HG02623 (cell line): ENCODE results near the gene MGAT5B.

ENCODE experiments used
- ATAC-seq: cut with Tn5 transposase; IDR thresholded peaks from one replicate; pipeline ENCODE4 v1.9.1; 2021; ENCODE audit warnings: moderate library complexity; ENCODE audit not compliant: unreplicated experiment

MGAT5B gene

GRCh38 chr17:76924345-76925342 is 56.4 kb downstream of the MGAT5B start:
- ATAC-seq = no peak

GRCh38 chr17:76925441-76925891 is 57.3 kb downstream of the MGAT5B start:
- ATAC-seq = no peak

DNA sequence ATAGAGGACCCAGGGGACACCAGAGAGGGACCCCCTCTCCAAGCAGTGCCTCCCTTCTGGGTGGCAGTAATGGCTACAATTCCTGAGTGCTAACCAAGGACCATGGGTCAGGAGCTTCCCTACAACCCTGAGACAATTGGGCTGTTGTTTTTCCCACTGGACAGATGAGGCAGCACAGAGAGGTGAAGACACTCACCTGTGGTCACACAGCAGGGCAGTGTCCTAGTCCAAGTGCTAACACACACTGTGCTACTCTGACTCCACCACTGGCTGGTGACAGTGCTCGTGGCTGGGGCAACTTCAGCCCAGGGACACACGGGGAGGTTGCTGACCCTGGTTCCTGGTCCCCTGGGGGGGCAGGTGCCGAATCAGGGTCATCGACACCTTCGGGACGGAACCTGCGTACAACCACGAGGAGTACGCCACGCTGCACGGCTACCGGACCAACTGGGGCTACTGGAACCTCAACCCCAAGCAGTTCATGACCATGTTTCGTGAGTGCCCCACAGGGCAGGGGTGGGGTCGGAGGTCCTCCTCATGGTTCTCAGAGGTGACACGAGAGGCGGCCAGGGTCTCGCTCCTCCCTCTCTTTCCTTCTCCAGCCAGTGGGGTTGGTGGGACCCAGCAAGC is 58.1 kb downstream of the MGAT5B start:
- ATAC-seq = no peak

DNA sequence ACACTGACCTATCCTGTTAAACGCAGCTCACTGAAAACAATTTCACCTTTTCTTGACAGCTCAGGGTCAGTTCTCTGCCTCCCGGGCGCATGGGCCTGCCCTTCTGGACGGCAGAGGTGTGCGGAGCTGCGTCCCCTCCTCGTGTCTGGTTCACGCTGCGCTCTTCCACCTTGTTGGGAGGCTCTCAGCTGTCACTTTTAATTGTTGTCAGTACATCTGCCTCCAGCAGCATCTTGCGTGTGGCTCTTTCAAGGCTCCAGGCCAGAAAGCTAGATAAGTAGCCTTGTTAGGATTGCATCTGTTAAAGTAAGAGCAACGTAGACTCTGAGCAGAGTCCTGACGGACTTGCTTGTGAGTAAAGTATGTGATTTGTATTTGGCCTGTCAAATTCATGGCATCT is 59.4 kb downstream of the MGAT5B start:
- ATAC-seq = no peak

GRCh38 chr17:76927982-76928381 is 59.8 kb downstream of the MGAT5B start:
- no peak for ATAC-seq

DNA sequence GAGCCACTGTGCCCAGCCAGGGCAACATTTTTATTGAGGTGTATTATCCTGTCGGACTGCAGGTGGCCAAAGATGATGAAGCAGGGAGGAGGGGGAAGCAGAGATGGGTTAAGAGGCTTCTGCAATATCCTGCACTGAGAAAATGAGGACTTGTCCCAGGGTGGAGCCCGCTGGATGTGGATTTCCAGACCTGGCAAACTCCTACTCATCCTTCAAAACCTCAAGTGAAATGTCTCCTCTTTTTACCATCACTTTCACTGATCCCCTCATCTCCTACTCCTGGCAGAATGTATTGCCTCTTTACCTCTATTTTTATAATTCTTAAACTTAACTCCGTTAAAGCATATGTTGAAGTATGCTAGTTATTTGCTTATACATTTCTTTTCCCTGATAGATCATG is 60.9 kb downstream of the MGAT5B start:
- ATAC-seq = no peak

- ATAC-seq = no peak
These were observed 61.4 kb downstream of the MGAT5B start for GRCh38 chr17:76929601-76930000.

DNA sequence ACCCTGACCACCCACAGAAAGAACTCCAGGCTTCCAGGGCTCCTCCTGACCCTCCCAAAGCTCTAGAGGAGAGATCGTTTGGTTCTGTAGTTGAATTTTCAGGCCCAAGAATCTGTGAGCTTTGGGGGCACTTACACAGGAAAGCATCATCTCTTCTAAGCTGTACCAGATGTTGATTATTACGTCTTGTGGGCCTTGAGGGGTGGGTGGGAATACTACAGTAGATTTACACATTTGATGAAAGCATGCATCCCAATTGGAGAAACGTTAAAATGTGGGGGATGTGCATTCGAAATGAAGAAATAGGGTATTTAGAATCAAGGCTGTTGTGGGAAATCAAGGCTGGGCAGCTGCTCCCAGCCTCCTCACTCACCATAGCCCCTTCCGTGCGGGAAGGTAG is 61.9 kb downstream of the MGAT5B start:
- no peak for ATAC-seq

DNA sequence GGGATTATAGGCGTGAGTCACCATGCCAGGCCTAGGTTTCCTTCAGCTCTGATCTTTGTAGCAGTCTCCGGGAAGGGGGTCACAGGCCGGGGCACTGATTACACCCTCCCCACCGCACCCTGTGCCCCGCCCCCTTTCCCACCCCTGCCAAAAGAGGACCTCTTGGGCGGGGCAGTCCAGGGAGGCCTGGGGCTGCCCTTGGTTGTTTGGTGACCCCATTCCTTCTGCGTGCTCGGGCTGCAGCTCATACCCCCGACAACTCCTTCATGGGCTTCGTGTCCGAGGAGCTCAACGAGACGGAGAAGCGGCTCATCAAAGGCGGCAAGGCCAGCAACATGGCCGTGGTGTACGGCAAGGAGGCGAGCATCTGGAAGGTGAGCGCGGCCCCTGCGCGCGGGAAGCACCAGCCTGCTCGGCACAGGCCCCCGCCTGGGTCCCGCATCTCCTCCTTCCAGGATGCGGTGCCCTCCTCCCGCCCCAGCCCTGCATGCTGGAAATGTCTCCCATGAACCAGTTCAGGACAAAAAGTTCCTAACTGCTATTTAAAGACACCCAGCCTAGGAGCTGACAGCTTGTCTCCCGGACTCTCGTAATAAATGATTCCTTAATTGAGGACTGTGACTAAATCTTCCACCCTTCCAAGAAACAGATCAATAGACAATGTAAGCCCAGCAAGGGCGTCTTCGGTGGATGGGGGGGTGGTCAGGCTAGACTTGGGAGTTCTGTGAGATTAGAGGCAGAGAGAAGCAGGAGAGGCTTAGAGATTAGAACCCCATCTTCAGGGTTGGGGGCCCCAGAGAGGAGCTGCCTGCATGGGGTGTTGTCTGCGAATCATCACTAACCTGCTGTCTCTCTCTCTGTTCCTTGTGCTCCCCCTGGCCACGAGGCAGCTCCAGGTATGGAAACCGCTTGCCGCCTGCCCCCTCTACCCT is 64.5 kb downstream of the MGAT5B start:
- no peak for ATAC-seq

DNA sequence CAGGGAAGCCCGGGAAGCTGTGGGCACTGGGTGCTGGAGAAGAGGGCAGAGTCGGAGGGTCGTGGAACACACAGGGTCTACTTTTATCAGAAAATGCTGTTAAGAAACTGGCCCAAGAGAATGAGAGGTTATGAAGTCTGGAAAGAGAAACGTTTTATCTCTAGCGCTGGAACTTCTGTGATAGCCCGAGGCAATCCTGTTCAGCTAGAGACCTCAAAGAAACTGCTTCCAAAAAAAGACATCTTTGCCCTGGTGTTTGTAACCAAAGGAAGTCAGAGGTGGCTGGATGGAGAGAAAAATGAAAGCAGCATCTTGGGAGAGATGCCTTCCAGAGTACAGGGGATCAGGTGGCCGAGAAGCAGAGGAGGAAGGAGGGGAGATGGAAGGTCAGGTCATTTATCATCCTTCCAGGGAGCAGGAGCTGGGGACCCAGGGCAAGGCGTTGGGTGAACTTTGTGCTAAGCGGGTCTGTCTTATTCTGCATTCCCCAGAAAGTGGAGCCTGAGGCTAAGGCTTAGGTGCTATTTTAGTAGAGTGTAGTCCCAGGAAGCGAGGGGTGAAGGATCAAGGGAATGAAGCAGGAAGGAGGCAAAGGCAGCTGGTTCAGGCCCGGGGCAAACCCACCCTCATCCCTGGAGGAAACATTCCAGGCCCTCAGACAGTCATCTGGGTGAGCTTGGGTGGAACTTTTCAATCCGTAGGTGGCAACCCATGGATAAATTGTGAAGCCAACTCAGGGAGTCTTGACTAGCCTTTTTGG is 66.5 kb downstream of the MGAT5B start:
- no peak for ATAC-seq

GRCh38 chr17:76935331-76935730 is 67.1 kb downstream of the MGAT5B start:
- no peak for ATAC-seq

DNA sequence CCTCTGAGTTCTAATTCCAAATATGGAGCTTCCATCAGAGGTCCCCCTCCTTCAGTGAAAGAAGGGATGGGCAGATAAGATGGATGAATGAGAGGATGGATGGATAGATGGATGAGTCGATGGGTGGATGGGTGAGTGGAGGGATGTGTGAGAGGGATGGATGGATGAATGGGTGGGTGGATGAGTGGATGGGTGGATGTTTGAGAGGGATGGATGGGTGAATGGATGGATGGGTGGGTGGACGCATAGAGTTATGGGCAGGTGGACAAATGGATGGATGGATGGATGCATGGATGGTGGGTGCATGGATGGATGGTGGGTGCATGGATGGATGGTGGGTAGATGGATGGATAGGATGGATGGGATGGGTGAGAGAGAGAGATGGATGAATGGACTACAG is 69.0 kb downstream of the MGAT5B start:
- no peak for ATAC-seq

DNA sequence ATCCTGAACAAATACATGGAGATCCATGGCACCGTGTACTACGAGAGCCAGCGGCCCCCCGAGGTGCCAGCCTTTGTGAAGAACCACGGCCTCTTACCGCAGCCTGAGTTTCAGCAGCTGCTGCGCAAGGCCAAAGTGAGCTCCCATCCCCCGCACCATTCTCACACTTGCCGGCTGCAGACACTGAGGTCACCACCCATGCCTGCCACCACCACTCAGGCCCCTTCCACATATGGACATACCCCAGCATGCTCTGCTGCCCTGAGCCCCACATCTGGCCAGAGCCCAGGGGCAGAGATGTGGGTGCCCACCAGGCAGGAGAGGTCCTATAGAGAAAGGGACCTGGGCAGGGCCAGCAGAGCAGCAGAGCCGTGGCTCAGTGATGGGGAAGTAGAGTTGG is 69.8 kb downstream of the MGAT5B start:
- no peak for ATAC-seq

GRCh38 chr17:76940295-76940694 is 72.1 kb downstream of the MGAT5B start:
- ATAC-seq = no peak

DNA sequence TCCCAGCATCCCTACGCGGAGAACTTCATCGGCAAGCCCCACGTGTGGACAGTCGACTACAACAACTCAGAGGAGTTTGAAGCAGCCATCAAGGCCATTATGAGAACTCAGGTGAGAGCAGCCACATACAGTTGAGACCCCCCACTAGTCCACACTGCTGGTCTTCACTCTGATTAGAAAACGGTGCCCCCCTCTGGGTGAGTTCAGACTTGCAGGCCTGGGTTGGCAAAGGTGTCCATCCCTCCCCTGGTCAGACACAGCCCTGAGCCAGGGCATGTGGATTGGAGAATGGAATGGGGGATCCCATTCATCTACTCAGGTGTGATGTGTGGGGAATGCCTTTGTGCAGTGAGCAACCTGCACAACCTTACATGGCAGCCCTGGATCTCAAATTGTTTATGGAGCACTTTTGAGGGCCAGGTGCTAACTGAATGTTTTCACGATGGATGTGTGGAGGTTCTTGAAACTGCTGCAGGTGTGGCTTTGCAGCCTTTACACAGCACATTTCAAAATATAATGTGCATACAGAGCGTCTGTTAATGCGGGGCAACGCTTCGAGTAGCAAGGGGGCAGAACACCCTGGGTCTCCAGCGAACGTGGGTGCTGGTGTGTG is 72.6 kb downstream of the MGAT5B start:
- ATAC-seq = no peak

DNA sequence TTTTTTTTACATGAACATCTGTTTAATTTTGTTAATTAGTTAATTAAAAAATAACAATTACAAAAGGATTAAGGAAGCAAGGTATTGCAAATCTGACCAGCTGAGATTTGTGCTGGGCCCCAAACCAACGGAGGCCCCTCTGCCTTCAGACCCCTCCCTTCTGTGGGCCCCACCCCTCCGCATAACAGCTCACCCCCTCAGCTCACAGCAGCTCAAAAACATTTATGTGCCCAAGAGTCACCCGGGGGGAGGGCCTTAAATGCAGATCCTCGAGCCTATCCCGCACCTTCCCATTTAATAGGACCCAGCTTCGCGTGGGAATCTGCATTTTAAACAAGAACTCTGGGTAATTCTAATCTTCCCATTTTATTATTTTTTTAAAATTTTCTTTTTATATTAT is 75.0 kb downstream of the MGAT5B start:
- no peak for ATAC-seq

- ATAC-seq = no peak
These were observed 75.6 kb downstream of the MGAT5B start for GRCh38 chr17:76943781-76944213.

- ATAC-seq = no peak
These were observed 76.3 kb downstream of the MGAT5B start for GRCh38 chr17:76944477-76944876.

DNA sequence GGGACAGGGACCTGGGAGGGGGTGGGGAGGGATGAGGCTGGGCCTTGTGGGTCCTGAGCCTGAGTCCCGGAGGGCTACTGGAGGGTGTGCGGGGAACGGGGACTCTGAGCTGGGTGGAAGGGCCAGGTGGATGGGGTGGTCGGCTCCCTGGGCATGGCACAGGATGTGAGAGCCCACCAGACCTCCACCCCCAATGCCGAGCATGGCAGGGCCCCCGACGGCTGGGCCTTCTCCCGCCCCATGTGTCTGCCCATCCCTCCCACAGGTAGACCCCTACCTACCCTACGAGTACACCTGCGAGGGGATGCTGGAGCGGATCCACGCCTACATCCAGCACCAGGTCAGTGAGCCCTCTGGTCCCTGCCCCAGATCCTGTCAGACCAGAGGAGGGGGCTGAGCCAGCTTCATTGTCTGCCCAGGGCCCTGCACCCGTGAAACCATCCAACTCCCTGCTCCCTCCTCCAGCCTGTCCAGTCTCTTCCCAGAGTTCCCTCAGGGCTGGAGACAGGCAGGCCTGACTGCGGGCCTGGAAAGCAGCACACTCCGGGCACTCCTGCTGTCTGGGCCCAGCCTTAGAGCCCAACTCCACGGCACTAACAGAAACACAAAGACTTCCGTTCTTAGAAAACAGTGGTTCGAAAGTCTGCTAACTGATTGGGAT is 78.0 kb downstream of the MGAT5B start:
- no peak for ATAC-seq
